Peyer's patch (tissue), 4 donors: Measurements from ENCODE around the gene SH3YL1. TPM values are rescaled to one million over a fixed set of nuclear protein-coding genes. Genes with fewer than 3 reads are reported as not detected.

Experiments
- DNase-seq, 3 donors: peaks; one replicate each; pipeline ENCODE4 v3.0.0-alpha.2; 2017 to 2019
- H3K27ac ChIP-seq, 4 donors: fragments of 200-600 bp; sonication (generic); one replicate each; pipeline ENCODE4 v1.5.1; 2016 to 2019
- H3K27me3 ChIP-seq, 2 donors: fragments of 200-600 bp; sonication (generic); one replicate each; pipeline ENCODE4 v1.5.1; 2019
- H3K36me3 ChIP-seq, 3 donors: fragments of 200-600 bp; sonication (generic); one replicate each; pipeline ENCODE4 v1.5.1; 2016 to 2019
- H3K4me1 ChIP-seq, 4 donors: fragments of 200-600 bp; sonication (generic); one replicate each; pipeline ENCODE4 v1.5.1; 2016 to 2019
- H3K4me3 ChIP-seq, 4 donors: fragments of 200-600 bp; sonication (generic); 1 replicate in 3 of 4; 2 replicates in 1 of 4; pipeline ENCODE4 v1.5.1; 2016 to 2019; ENCODE audit warnings: mild to moderate bottlenecking in 1 of 4
- H3K9me3 ChIP-seq, 4 donors: fragments of 200-600 bp; sonication (generic); one replicate each; pipeline ENCODE4 v1.5.1; 2016 to 2019; ENCODE audit warnings: mild to moderate bottlenecking in 1 of 4
- POLR2A ChIP-seq, 2 donors: fragments of 450-650 bp; IDR thresholded peaks; one replicate each; pipeline ENCODE4 v1.5.1; 2017; ENCODE audit warnings: antibody characterized with exemption in 2 of 2, mild to moderate bottlenecking in 2 of 2, moderate library complexity in 2 of 2
- total RNA-seq, 4 donors: library from RNA; depleted of rRNA; stranded (reverse); fragments of >200 nt; gene quantifications; one replicate each; pipeline ENCODE4 v1.1.0, GENCODE V29; 2016
- TF ChIP-seq, protein P1 (sequence below), 6 experiments: fragments of 450-650 bp in 4 of 6; fragments of 200-600 bp in 2 of 6; sonication (generic) in 1 of 6; IDR thresholded peaks; one replicate each; pipeline ENCODE4 v1.5.1; 2017 to 2019; ENCODE audit warnings: antibody characterized with exemption in 6 of 6, mild to moderate bottlenecking in 3 of 6, moderate library complexity in 1 of 6

Gene SH3YL1
- total RNA-seq, 4 donors from 2014 or later = 60.2 to 163 (median 102) TPM

DNA sequence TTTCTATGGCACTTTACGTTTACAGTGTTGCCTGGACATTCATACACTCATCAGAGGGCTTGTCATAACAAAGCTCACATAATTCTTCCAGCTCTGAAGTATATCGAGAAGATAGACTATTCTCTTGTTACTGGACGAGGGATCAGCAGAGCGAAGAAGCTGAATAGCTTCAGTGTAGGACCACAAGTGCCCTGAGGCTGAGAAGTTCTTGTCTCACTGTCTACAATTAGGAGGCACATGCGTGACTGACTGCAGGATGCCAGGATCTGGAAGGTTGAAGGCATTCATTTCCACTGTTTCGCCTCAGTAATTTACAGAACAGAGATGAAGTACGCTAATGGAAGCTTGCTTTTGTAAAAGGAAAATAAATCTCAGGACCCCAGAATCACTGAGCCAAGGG is 9.6 kb downstream of the SH3YL1 start:
- peaks cover 0 to 22% (median 0%) of the 10 kb centered on the region in 3 donors for H3K36me3 ChIP-seq
- H3K9me3 ChIP-seq = no peaks in the 10 kb centered on the region
- no peak for DNase-seq
- H3K4me1 ChIP-seq = no peaks in the 10 kb centered on the region
- no peak overlapping the region for H3K27ac ChIP-seq
- no peak overlapping the region for H3K4me3 ChIP-seq
- TF ChIP-seq, protein P1, sequence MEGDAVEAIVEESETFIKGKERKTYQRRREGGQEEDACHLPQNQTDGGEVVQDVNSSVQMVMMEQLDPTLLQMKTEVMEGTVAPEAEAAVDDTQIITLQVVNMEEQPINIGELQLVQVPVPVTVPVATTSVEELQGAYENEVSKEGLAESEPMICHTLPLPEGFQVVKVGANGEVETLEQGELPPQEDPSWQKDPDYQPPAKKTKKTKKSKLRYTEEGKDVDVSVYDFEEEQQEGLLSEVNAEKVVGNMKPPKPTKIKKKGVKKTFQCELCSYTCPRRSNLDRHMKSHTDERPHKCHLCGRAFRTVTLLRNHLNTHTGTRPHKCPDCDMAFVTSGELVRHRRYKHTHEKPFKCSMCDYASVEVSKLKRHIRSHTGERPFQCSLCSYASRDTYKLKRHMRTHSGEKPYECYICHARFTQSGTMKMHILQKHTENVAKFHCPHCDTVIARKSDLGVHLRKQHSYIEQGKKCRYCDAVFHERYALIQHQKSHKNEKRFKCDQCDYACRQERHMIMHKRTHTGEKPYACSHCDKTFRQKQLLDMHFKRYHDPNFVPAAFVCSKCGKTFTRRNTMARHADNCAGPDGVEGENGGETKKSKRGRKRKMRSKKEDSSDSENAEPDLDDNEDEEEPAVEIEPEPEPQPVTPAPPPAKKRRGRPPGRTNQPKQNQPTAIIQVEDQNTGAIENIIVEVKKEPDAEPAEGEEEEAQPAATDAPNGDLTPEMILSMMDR (IDR thresholded peaks at IDR 0.05) = no peak
- TF ChIP-seq POLR2A (IDR thresholded peaks at IDR 0.05) = no peak
- no peaks in the 10 kb centered on the region for H3K27me3 ChIP-seq

GRCh38 chr2:253202-253638 is 10.6 kb downstream of the SH3YL1 start:
- no peak for DNase-seq
- Histone ChIP-seq H3K4me3 (no peak overlapping the region), H3K27me3 (no peaks in the 10 kb centered on the region), H3K36me3 (peaks cover 0 to 32% (median 0%) of the 10 kb centered on the region in 3 donors), H3K27ac (no peak overlapping the region), H3K4me1 (no peaks in the 10 kb centered on the region), H3K9me3 (no peaks in the 10 kb centered on the region)
- TF ChIP-seq, protein P1 (IDR thresholded peaks at IDR 0.05) = no peak
- TF ChIP-seq POLR2A (IDR thresholded peaks at IDR 0.05) = no peak

DNA sequence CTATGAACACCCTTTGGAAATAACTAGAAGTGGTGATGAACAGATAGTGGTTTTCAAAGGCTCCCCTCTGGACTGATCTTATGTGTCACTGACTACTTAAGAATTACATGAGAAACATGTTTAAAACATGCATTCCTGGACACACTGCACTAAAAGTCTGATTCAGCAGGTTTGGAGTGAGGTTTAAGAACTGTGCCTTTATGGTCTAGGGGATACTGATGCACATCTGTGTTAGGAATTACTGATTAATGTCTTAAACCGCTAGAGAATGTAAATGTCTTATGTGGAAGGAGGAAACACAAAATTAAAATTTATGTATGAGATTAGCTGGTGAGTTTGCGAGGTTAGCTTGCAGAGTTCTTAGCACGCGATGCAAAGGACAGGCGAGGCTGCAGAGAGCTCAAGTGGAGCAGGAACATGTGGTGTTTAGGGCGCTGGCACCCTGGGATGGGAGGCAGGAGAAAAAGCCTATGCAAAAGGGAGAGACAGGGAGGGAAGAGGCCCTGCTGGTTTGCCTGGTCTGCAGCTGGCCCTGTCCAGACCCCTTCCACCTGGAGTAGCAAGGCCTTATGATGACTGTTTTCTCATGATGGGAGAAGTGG is 11.7 kb downstream of the SH3YL1 start:
- H3K36me3 ChIP-seq = peaks cover 0 to 37% (median 0%) of the 10 kb centered on the region in 3 donors
- no peak for TF ChIP-seq POLR2A (IDR thresholded peaks at IDR 0.05)
- TF ChIP-seq, protein P1 (IDR thresholded peaks at IDR 0.05) = no peak
- no peak for DNase-seq
- H3K4me3 ChIP-seq = no peak overlapping the region
- H3K9me3 ChIP-seq = no peaks in the 10 kb centered on the region
- no peaks in the 10 kb centered on the region for H3K4me1 ChIP-seq
- no peak overlapping the region for H3K27ac ChIP-seq
- no peaks in the 10 kb centered on the region for H3K27me3 ChIP-seq

- no peaks in the 10 kb centered on the region for H3K9me3 ChIP-seq
- H3K4me3 ChIP-seq = no peak overlapping the region
- peaks cover 0 to 54% (median 0%) of the 10 kb centered on the region in 3 donors for H3K36me3 ChIP-seq
- H3K27ac ChIP-seq = no peak overlapping the region
- no peak for DNase-seq
- TF ChIP-seq, protein P1 (IDR thresholded peaks at IDR 0.05) = no peak
- no peak for TF ChIP-seq POLR2A (IDR thresholded peaks at IDR 0.05)
- no peaks in the 10 kb centered on the region for H3K4me1 ChIP-seq
- H3K27me3 ChIP-seq = no peaks in the 10 kb centered on the region
Measured at GRCh38 chr2:249538-250042, 14.2 kb downstream of the SH3YL1 start.

DNA sequence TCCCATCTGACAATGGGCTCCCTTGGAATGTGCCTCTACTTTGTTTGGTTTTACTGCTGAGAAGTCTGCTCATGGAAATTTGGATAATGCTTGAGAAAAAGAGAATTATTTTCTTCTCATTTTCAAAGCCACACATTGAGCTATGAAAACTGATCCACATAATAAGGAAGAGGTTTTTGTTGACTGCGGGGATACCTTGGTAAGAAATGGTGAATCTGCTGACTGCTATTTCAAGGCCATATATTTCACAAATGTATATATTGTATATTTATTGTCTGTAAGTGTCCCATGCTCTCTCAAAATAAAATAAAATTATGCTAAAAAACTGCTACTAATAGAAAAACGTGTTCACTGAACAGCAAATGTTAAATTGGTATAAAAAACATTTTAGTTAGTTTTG is 15.1 kb downstream of the SH3YL1 start:
- TF ChIP-seq, protein P1 (IDR thresholded peaks at IDR 0.05) = no peak
- no peak for TF ChIP-seq POLR2A (IDR thresholded peaks at IDR 0.05)
- H3K9me3 ChIP-seq = no peaks in the 10 kb centered on the region
- no peaks in the 10 kb centered on the region for H3K27me3 ChIP-seq
- H3K4me3 ChIP-seq = no peak overlapping the region
- DNase-seq = no peak
- H3K36me3 ChIP-seq = peaks cover 0 to 62% (median 0%) of the 10 kb centered on the region in 3 donors
- no peak overlapping the region for H3K27ac ChIP-seq
- no peaks in the 10 kb centered on the region for H3K4me1 ChIP-seq
